ENCODE data around the gene SSR4. TPM values are rescaled to one million over a fixed set of nuclear protein-coding genes. Genes with fewer than 3 reads are reported as not detected.

SSR4 gene
- total and polyA plus RNA-seq, 7 experiments from 2014 or later, result 156 to 496 (median 176) TPM

GRCh38 chrX:153797415-153798015 is 3.0 kb downstream of the SSR4 start:
- Mint-ChIP-seq H3K27me3 (no peaks in the 10 kb centered on the region), H3K4me3 (peak overlapping the region in 1 of 10 donors; percentile 87), H3K9me3 (peaks cover 0 to 2% (median 0%) of the 10 kb centered on the region in 11 donors), H3K27ac (no peak overlapping the region), H3K36me3 (peaks cover 0 to 6% (median 0%) of the 10 kb centered on the region in 5 donors), H3K4me1 (peaks cover 0 to 29% (median 18%) of the 10 kb centered on the region in 7 donors)
- ChIA-PET CTCF (no interaction called here), POLR2A (no interaction called here)
- H3K27me3 ChIP-seq (ENCODE audit: control insufficient read depth in 2 of 2, insufficient read depth in 2 of 2, low read length in 2 of 2), result no peaks in the 10 kb centered on the region
- H3K4me1 ChIP-seq (ENCODE audit: control insufficient read depth in 2 of 2, insufficient read depth in 2 of 2, low read length in 2 of 2), result peaks cover 8 to 9% of the 10 kb centered on the region in 2 donors
- H3K4me3 ChIP-seq (ENCODE audit: low read length), result no peak overlapping the region
- H3K27ac ChIP-seq (ENCODE audit: low read depth, low read length), result no peak overlapping the region
- no peak for DNase-seq
- no peaks in the 10 kb centered on the region for H3K9me3 ChIP-seq (ENCODE audit: control insufficient read depth in 2 of 3, low read length in 3 of 3)
- intact Hi-C loops (cut with micrococcal nuclease), result loop anchor here in 1 of 2 donors (10.0 kb wide), 1 partner anchor 577 kb away; the partner anchor contains the start of genes EMD and FLNA
- H3K36me3 ChIP-seq (ENCODE audit: control insufficient read depth in 2 of 3, insufficient read depth in 3 of 3, low read length in 3 of 3), result peaks cover 0 to 29% (median 0%) of the 10 kb centered on the region in 3 experiments
- no peak for ATAC-seq

GRCh38 chrX:153799326-153799725 is 4.9 kb downstream of the SSR4 start:
- no peak overlapping the region for H3K27ac Mint-ChIP-seq
- no peak overlapping the region for H3K4me3 Mint-ChIP-seq
- POLR2A ChIA-PET, result interaction anchor here (1.4 kb wide), 1 partner anchor 137 kb away, joined by 3 read pairs; no protein-coding TSS in a partner anchor
- no peak overlapping the region for H3K4me3 ChIP-seq (ENCODE audit: low read length)
- intact Hi-C loops (cut with micrococcal nuclease), result loop anchor here in 1 of 2 donors (10.0 kb wide), 1 partner anchor 575 kb away; the partner anchor contains the start of genes EMD and FLNA
- no peak for ATAC-seq
- H3K4me1 Mint-ChIP-seq, result peaks cover 0 to 20% (median 11%) of the 10 kb centered on the region in 7 donors
- peaks cover 0 to 24% (median 0%) of the 10 kb centered on the region in 3 experiments for H3K36me3 ChIP-seq (ENCODE audit: control insufficient read depth in 2 of 3, insufficient read depth in 3 of 3, low read length in 3 of 3)
- no peaks in the 10 kb centered on the region for H3K9me3 ChIP-seq (ENCODE audit: control insufficient read depth in 2 of 3, low read length in 3 of 3)
- no peak for DNase-seq
- no peaks in the 10 kb centered on the region for H3K27me3 Mint-ChIP-seq
- H3K4me1 ChIP-seq (ENCODE audit: control insufficient read depth in 2 of 2, insufficient read depth in 2 of 2, low read length in 2 of 2), result no peaks in the 10 kb centered on the region
- CTCF ChIA-PET, result no interaction called here
- no peaks in the 10 kb centered on the region for H3K27me3 ChIP-seq (ENCODE audit: control insufficient read depth in 2 of 2, insufficient read depth in 2 of 2, low read length in 2 of 2)
- H3K9me3 Mint-ChIP-seq, result no peaks in the 10 kb centered on the region
- H3K27ac ChIP-seq (ENCODE audit: low read depth, low read length), result no peak overlapping the region
- H3K36me3 Mint-ChIP-seq, result peaks cover 0 to 3% (median 0%) of the 10 kb centered on the region in 5 donors

GRCh38 chrX:153800177-153800722 is 5.8 kb downstream of the SSR4 start:
- H3K4me3 Mint-ChIP-seq, result no peak overlapping the region
- CTCF ChIA-PET, result no interaction called here
- H3K36me3 Mint-ChIP-seq, result peaks cover 0 to 3% (median 0%) of the 10 kb centered on the region in 5 donors
- intact Hi-C loops (cut with micrococcal nuclease), result no loop called here
- peaks cover 0 to 20% (median 9%) of the 10 kb centered on the region in 7 donors for H3K4me1 Mint-ChIP-seq
- H3K27ac Mint-ChIP-seq, result no peak overlapping the region
- no peak overlapping the region for H3K27ac ChIP-seq (ENCODE audit: low read depth, low read length)
- H3K9me3 Mint-ChIP-seq, result no peaks in the 10 kb centered on the region
- ATAC-seq (no peak), DNase-seq (no peak)
- POLR2A ChIA-PET, result interaction anchor here (0.9 to 1.4 kb wide), 2 partner anchors 18 to 136 kb away, joined by 3 read pairs; no protein-coding TSS in a partner anchor
- no peaks in the 10 kb centered on the region for H3K9me3 ChIP-seq (ENCODE audit: control insufficient read depth in 2 of 3, low read length in 3 of 3)
- no peaks in the 10 kb centered on the region for H3K27me3 ChIP-seq (ENCODE audit: control insufficient read depth in 2 of 2, insufficient read depth in 2 of 2, low read length in 2 of 2)
- H3K36me3 ChIP-seq (ENCODE audit: control insufficient read depth in 2 of 3, insufficient read depth in 3 of 3, low read length in 3 of 3), result peaks cover 0 to 24% (median 0%) of the 10 kb centered on the region in 3 experiments
- H3K4me1 ChIP-seq (ENCODE audit: control insufficient read depth in 2 of 2, insufficient read depth in 2 of 2, low read length in 2 of 2), result no peaks in the 10 kb centered on the region
- no peaks in the 10 kb centered on the region for H3K27me3 Mint-ChIP-seq
- no peak overlapping the region for H3K4me3 ChIP-seq (ENCODE audit: low read length)

DNA sequence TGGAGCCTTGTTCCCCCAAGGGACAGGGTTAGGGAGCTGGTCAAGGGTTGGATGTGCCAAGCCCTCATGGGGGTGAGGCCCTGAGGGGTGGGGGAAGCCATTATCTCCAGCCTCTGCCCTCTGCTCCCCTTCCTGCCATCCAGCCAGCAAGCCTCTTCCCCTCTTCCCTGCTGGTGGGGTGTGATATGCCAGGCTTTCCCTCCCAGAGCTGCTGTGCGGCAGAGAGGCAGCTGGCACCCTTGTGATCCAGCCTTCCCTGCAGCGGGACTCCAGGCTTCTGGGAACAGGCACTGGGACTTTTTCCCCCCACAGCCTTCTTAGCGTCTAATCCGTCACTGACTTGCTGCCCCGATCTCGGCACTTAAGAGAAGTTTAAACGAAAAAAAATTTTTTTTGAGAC is 6.3 kb downstream of the SSR4 start:
- no peaks in the 10 kb centered on the region for H3K27me3 Mint-ChIP-seq
- ATAC-seq, result no peak
- Histone ChIP-seq H3K36me3 (ENCODE audit: control insufficient read depth in 2 of 3, insufficient read depth in 3 of 3, low read length in 3 of 3) (peaks cover 0 to 24% (median 0%) of the 10 kb centered on the region in 3 experiments), H3K4me1 (ENCODE audit: control insufficient read depth in 2 of 2, insufficient read depth in 2 of 2, low read length in 2 of 2) (no peaks in the 10 kb centered on the region), H3K9me3 (ENCODE audit: control insufficient read depth in 2 of 3, low read length in 3 of 3) (no peaks in the 10 kb centered on the region), H3K27ac (ENCODE audit: low read depth, low read length) (no peak overlapping the region), H3K27me3 (ENCODE audit: control insufficient read depth in 2 of 2, insufficient read depth in 2 of 2, low read length in 2 of 2) (no peaks in the 10 kb centered on the region), H3K4me3 (ENCODE audit: low read length) (no peak overlapping the region)
- CTCF ChIA-PET, result no interaction called here
- peaks cover 0 to 3% (median 0%) of the 10 kb centered on the region in 5 donors for H3K36me3 Mint-ChIP-seq
- H3K9me3 Mint-ChIP-seq, result no peaks in the 10 kb centered on the region
- peaks cover 0 to 18% (median 7%) of the 10 kb centered on the region in 7 donors for H3K4me1 Mint-ChIP-seq
- peak overlapping the region in 1 of 9 donors; percentile 43 for H3K27ac Mint-ChIP-seq
- POLR2A ChIA-PET, result interaction anchor here (0.9 to 1.4 kb wide), 2 partner anchors 17 to 135 kb away, joined by 3 read pairs; no protein-coding TSS in a partner anchor
- intact Hi-C loops (cut with micrococcal nuclease), result no loop called here
- DNase-seq, result no peak
- H3K4me3 Mint-ChIP-seq, result no peak overlapping the region

DNA sequence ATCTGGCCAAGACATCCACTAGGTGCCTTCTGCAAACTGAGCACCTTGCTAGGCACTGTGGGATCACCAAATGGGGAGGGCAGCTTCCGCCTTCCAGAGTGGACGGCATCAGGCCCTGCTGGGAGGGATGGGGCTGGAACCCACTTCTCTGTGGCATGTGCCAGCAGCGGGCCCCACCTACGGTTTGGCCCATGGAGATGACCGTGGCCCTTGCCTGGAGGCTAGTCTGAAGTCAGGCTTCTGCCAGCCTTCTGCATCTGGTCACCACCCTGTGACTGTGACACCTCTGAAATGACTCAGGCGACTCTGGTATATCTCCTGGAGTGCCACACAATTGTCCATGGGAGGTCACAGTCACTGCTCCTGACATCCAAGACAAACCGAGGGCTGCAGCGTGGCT is 7.2 kb downstream of the SSR4 start:
- Histone ChIP-seq H3K27me3 (ENCODE audit: control insufficient read depth in 2 of 2, insufficient read depth in 2 of 2, low read length in 2 of 2) (no peaks in the 10 kb centered on the region), H3K27ac (ENCODE audit: low read depth, low read length) (no peak overlapping the region), H3K4me1 (ENCODE audit: control insufficient read depth in 2 of 2, insufficient read depth in 2 of 2, low read length in 2 of 2) (no peaks in the 10 kb centered on the region), H3K4me3 (ENCODE audit: low read length) (no peak overlapping the region), H3K36me3 (ENCODE audit: control insufficient read depth in 2 of 3, insufficient read depth in 3 of 3, low read length in 3 of 3) (peaks cover 0 to 24% (median 0%) of the 10 kb centered on the region in 3 experiments), H3K9me3 (ENCODE audit: control insufficient read depth in 2 of 3, low read length in 3 of 3) (no peaks in the 10 kb centered on the region)
- DNase-seq (no peak), ATAC-seq (no peak)
- POLR2A ChIA-PET, result no interaction called here
- Mint-ChIP-seq H3K4me3 (no peak overlapping the region), H3K27me3 (no peaks in the 10 kb centered on the region), H3K9me3 (no peaks in the 10 kb centered on the region), H3K4me1 (peaks cover 0 to 8% (median 0%) of the 10 kb centered on the region in 7 donors), H3K36me3 (peaks cover 0 to 3% (median 0%) of the 10 kb centered on the region in 5 donors), H3K27ac (no peak overlapping the region)
- CTCF ChIA-PET, result no interaction called here
- intact Hi-C loops (cut with micrococcal nuclease), result no loop called here

- Mint-ChIP-seq H3K4me1 (peaks cover 0 to 5% (median 0%) of the 10 kb centered on the region in 7 donors), H3K27ac (peak overlapping the region in 1 of 9 donors; percentile 48), H3K4me3 (no peak overlapping the region), H3K9me3 (no peaks in the 10 kb centered on the region), H3K36me3 (peaks cover 0 to 3% (median 0%) of the 10 kb centered on the region in 5 donors), H3K27me3 (no peaks in the 10 kb centered on the region)
- Histone ChIP-seq H3K4me1 (ENCODE audit: control insufficient read depth in 2 of 2, insufficient read depth in 2 of 2, low read length in 2 of 2) (no peaks in the 10 kb centered on the region), H3K9me3 (ENCODE audit: control insufficient read depth in 2 of 3, low read length in 3 of 3) (no peaks in the 10 kb centered on the region), H3K27ac (ENCODE audit: low read depth, low read length) (no peak overlapping the region), H3K36me3 (ENCODE audit: control insufficient read depth in 2 of 3, insufficient read depth in 3 of 3, low read length in 3 of 3) (peaks cover 0 to 15% (median 0%) of the 10 kb centered on the region in 3 experiments), H3K27me3 (ENCODE audit: control insufficient read depth in 2 of 2, insufficient read depth in 2 of 2, low read length in 2 of 2) (no peaks in the 10 kb centered on the region), H3K4me3 (ENCODE audit: low read length) (no peak overlapping the region)
- ATAC-seq, result no peak
- POLR2A ChIA-PET, result no interaction called here
- DNase-seq, result no peak
- CTCF ChIA-PET, result no interaction called here
- intact Hi-C loops (cut with micrococcal nuclease), result no loop called here
These were observed 8.1 kb downstream of the SSR4 start for GRCh38 chrX:153802513-153803045.

Data from naive thymus-derived CD4-positive, alpha-beta T cell (primary cell).